HG02884 (cell line): ENCODE measurements around the gene CPAMD8.
"Not testable (repeated sequence)": the region's sequence is repeated elsewhere in the genome, so short reads cannot be mapped to it uniquely, and the experiment has no call there.

Experiments
- ATAC-seq: cut with Tn5 transposase; IDR thresholded peaks from one replicate; pipeline ENCODE4 v1.9.1; 2021; ENCODE audit warnings: mild to moderate bottlenecking, moderate library complexity; ENCODE audit not compliant: unreplicated experiment

CPAMD8 gene

DNA sequence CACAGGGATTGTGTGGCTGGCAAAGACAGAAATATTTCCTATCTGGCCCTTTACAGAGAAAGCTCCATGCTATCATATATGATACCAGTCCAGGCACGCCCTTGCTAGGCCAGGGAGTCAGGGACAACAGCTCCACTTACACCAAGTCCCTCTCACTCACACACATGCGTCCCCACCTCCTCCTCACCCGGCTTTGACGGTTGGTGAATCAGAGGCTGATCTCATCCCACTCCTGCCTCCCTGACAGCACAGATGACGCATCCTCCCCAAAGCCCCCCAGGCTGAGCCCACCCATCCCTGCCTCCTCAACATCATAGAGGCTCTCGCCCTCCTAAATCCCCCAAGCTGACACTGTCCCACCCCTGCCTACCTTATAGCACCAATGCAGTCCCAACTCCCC, 75.1 kb downstream of the CPAMD8 start:
- no peak for ATAC-seq

DNA sequence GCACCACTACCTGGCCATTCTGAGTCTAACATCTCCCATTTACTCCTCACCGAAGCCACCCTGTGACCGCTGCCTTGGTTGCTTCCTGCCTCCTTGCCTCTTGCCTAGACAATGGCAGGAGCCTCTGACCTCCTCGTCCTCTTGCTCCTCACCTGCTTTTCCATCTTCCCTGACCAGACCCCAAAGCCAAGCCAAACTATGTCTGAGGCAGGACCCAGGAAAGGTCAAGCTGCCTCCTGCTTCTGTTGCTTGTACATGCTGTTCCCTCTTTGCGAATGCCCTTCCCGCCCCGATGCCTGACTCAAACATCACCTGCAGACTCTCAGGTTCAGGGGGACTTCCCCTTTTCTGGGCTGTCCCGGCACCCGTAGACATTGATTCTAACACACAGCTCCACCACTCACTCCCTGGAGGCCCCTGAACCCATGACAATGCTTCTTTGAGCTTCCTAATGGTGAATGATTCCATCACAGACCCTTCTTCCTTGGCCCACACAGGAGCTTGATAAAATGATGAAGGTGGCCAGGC, 77.0 kb downstream of the CPAMD8 start:
- no peak for ATAC-seq

DNA sequence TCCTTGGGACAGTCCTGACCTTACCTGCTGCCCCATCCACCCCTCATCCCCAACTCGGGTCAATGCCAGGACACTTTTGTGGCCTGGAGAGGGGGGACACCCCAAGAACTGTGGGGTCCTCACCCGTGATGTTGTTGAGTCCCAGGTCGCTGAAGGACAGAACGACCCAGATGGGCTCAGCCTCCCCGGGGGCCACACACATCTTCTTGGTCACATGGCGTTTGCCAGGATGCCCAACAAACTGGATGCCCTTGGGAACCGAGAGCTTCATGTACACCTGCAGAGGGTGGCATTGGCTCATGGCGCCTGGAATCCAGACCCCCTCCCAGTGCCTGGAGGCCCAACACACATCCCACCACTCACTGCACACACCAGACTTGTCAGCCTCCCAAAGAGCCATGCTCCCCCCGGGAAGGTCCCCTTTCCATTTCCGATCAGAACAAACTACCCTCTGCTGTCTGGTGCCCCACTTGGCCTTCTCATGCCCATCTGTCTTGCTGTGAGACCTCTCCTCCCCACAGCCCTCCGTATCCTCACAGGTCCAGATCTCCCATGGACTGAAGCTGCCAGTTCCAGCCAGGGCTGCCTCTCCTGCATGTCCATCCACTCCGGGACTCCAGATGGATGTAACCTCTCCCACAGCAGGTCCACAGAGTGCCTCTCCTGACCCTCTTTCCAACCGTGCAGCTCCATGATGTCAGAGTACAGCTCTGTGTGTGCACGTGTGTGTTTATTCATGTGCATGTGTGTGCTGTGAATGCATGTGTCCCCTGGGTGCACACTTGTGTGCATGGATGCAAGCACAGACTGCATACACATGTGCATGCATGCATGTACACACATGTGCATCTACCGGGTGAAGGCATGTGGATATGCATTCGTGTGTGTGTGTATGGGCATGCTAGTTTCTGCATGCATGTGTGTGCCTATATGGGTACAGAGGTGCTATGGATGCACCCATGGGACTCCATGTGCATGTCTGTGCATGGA, 79.4 kb downstream of the CPAMD8 start:
- no peak for ATAC-seq

DNA sequence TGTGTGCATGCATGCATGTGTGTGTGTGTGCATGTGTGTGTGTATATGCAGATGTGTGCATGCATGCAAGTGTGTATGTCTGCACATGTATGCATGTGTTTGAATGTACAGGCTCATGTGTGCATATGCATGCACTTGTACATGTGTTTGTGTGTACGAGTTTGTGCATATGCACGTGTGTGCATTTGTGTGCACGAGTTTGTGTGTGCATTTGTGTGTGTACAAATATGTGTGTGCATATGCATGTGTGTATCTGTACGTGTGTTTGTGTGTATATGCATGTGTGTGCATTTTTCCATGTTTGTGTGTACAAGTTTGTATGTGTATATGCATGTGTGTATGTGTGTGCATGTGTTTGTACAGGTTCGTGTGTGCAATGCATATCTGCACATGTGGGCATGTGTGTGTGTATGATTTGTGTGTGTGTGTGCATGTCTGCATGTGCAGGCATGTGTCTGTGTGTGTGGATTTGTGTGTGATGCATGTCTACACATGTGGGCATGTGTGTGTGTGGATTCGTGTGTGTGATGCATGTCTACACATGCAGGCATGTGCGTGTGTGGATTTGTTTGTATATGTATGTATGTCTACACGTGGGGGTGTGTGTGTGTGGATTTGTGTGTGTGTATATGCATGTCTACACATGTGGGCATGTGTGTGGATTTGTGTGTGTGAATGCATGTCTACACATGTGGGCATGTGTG, 80.7 kb downstream of the CPAMD8 start:
- no peak for ATAC-seq

DNA sequence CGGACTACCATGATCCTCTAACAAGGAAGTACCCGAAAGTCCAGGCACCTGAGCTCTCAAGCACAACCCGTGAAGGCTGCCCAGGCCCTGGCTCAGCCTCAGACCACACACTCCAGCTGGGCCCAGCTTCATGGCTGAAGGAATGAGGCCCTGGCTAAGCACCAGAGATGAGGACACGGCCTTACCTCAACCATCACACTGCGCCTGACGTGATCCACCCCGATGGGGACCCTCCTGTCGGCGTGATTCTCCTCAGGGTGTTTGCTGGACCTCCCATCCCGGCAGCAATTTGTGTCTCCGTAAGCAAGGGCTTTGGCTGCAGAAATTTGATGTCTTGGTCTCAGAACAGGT, 81.3 kb downstream of the CPAMD8 start:
- no peak for ATAC-seq

DNA sequence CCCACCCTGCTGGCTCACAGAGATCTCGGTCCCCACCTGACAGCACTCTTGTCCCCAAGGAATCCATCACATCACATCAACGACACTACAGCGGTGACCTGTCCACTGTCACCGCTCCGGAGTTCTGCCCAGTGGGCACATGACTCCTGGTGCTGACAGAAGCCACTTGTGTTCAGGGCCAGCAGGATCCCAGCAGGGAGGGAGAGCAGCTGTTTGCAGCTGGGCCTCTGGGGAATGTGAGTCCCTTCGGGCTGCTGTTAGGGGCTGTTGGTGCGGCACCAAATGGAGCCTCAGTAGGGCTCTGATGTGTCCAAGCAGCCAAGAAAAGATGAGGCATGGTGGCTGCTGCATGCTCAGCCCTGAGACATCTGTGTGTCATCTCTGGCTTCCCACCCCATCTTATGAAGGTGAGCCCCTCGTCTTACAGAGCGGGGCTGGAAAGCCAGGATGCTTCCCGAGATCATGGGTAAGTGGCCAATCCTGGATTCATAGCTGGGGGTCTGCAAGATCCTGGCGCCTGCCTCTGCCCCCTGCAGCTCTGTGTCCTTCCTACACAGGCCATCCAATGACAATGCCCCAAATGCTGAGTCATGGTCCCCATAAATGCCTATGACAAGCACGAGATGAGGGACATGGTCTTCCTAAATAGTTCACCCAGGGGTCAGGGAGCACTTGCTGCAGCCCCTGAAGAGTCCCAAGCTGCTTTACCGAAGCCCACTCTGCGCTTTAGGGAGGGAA, 81.8 kb downstream of the CPAMD8 start:
- no peak for ATAC-seq

DNA sequence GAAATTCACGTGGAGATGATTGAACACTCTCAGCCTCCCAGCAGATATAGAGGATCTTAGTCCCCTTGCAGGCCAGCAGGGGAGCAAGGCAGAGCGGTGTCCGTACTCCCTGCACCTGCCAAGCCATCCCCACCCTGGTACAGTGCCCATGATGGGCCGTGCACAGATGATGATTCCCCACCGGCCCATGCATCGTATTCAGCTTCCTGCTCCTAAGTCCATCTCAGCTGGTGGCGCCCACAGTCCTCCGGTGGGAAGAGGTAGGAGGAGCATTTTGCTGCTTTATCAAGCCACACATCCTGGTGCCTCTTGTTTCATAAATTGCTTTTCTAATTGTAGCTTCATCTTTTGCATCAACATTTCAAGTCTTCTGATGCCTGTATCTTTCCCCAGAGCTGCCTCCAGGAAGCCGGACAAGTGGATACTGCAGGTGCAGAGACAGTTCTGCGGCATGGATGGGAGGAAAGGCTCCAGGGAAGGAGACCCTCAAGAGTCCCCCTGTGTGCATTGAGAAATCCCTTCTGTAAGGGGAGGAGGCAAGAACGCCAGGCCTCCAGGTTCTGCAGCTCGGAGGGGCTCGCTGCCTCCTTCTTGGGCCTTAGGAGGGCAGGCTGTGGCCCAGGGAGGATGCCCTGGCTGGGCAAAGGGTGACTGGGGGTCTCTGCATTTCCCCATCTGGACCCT, 82.5 kb downstream of the CPAMD8 start:
- ATAC-seq: no peak

DNA sequence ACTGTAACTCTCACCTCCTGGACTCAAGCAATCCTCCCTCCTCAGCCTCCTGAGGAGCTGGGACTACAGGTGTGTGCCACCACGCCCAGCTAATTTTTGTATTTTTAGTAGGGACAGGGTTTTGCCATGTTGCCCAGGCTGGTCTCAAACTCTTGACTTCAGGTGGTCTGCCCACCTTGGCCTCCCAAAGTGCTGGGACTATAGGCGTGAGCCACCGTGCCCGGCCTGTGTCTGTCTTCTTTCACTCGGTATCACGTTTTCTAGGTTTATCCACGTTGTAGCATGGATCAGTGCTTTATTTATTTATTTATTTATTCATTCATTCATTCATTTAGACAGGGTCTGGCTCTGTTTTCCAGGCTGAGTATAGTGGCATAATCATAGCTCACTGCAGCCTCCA, 83.5 kb downstream of the CPAMD8 start:
- ATAC-seq: not testable (repeated sequence)

DNA sequence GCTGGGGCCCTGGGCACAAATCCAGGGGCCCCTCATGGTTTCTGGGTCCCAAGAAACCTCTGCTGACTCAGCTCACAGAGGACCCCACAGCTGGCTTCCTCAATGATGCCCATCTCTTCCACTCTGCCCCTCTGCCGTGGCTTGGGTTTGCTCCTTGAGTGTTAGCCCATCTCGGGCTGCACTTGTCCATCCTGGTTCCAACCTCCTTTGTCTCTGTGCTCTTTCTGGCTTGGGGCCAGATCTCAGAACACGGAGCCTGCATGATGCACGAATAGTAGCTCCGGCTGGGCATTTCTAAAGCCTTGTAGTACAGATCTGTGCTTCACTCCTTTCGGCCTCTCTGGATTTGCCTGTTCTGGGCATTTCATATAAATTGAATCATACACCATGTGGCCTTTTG, 84.0 kb downstream of the CPAMD8 start:
- no peak for ATAC-seq

DNA sequence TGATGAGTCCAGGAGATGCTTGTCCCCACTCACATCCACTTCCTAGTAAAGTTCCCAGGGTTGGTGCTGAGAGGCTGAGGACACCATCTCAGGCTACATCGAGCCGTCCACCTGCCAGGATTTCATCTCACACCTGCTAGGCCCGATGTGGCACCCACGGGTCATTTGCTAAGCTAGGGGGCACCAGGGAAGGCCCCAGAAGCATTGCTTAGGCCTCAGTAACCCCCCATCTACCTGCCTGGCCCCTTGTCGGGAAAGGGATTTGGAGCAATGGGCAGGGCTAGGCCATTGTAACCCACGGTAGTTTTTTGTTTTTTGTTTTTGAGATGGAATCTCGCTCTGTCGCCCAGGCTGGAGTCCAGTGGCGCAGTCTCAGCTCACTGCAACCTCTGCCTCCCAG, 86.0 kb downstream of the CPAMD8 start:
- no peak for ATAC-seq

DNA sequence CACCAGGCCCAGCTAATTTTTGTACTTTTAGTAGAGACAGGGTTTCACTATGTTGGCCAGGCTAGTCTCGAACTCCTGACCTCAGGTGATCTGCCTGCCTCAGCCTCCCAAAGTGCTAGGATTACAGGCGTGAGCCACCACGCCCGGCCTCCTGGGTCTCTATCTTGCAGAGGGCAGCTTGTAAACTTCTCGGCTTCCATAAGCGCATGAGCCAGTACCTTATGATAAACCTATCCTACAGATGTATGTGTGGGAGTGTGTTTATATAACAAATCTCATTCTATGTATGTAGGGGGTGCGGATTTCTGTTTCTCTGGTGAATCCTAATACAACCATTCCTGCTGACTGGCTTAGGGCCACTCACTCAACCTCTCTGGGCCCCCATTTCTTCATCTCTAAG, 86.5 kb downstream of the CPAMD8 start:
- ATAC-seq: not testable (repeated sequence)

DNA sequence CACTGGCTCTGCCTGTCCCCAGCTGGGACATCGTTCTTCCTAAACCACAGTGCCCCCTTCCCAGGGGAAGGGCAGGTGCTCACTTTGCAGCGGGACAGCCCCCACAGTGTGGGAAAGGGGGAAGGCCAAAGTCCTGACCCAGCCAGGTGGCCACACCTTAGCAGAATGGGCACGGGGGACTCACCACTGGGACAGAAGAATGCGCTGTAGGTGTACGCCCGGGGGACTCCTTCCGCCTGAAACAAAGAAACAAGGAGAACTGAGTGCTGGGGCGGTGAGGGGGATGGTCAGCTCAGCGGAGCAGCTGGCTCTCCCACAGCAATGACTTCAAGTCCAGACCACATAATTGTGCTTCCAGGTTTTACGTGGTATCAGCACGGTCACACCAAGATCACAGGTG, 88.4 kb downstream of the CPAMD8 start:
- ATAC-seq: no peak

DNA sequence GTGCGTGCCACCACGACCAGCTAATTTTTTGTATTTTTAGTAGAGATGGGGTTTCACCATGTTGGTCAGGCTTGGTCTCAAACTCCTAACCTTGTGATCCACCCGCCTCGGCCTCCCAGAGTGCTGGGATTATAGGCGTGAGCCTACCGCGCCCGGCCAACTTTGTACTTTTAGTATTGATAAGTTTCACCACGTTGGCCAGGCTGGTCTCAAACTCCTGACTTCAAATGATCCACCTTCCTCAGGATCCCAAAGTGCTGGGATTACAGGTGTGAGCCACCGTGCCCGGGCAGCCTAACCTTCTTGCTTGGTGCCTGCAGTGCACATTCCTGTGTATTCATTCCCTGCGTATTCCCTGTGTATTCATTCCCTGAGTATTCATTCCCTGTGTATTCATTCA, 88.8 kb downstream of the CPAMD8 start:
- ATAC-seq: not testable (repeated sequence)

DNA sequence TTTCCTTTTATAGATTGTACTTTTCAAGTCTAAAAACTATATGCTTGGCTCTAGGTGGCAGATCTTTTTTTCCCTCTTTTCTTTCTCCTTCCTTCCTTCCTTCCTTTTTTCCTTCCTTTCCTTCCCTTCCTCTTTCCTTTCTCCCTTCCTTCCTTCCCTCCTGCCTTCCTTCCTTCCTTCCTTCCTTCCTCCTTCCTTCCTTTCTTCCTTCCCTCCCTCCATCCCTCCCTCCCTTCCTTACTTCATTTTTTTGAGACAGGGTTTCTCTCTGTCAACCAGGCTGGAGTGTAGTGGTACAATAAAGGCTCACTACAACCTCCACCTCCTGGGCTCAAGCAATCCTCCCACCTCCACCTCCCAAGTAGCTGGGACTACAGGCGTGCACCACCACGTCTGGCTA, 89.7 kb downstream of the CPAMD8 start:
- ATAC-seq: no peak

DNA sequence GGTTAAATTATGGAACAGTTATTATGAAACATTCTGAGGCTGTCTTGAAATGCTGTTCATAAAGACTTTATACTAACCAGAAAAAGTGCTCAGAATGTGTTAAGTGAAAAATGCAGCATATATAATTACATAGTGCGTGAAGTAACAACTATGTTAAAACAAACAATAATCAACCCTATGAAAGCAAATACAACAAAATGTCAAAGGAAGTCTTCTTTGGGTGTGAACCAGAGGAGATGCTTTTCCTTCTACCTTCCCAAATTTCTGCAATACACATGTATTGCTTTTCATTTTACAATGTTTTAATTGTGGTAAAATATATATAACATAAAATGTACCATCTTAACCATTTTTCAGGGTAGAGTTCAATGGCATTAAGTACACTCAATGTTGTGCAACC, 92.1 kb downstream of the CPAMD8 start:
- ATAC-seq: no peak

DNA sequence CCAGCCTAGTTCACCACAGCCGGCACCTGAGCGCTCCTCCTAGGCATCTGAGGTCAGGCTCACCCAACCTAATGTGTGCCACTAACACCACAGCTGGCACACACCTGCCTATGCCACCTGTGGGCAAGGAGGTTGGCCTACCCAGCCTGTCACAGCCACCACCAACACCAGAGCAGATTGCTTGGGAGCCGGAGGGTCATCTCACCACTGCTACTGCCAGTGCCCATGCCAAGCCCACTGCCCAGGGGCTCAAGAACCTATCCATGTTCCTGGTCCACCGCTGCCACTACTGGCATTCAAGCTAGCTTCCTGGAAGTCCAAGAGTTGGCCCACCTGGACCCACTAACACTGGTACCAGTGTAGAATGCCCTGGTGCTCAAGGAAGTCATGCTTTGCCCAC, 95.3 kb downstream of the CPAMD8 start:
- ATAC-seq: no peak

DNA sequence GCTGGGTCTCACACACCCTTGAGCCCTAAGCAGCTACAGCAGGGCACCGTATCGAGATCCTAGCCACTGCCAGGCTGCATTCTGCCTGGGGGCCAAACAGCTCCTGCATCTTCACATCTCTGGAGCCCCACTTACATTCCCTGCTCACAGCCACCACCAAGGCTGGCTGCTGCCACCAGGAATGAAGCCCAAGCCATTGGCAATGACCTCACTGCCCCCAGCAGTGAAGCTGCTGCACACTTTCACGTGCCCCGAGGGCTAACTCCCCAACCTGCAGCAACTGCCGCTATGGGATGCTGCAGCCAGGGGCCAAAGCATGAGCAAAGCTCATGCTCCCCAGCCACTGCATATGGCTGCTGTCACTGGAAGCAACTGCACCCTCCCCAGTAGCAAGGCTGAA, 95.9 kb downstream of the CPAMD8 start:
- ATAC-seq: no peak

DNA sequence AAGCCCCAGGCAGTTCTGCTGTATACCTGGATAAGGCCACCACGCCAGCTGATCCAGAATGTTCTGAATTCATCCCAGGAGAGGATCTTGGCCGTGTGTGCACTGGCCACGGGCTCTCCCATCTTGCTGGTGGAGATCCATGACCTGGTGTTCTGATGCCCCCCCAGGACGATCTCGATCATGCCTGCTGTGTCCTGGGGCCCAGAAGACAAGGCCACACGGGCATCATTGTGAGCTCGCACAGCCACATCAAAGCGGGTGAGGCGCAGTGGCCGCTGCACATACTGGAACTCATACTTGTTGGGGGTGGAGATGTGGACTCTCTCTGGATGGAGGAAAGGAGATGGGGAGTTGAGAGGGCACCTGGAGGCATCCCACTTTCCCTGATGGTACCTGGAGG, 97.7 kb downstream of the CPAMD8 start:
- no peak for ATAC-seq

DNA sequence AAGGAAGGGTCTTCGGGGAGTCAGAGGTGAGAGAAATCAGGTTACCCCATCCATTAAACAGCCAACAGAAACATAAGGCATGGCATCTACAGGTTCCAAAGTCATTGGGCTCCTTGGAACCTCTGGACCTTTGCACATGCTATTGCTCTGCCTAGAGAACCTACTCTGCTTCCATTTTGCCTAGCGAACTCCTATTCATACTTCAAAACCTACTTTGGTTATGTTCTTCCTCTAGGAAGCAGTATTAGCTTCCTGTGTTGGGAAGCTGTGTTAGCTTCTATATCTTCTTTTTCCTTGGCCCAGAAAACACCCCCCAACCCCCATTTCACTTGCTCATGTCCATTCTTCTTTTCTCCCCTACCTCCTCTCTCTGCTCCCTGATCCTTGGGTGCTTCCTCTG, 98.3 kb downstream of the CPAMD8 start:
- ATAC-seq: no peak

DNA sequence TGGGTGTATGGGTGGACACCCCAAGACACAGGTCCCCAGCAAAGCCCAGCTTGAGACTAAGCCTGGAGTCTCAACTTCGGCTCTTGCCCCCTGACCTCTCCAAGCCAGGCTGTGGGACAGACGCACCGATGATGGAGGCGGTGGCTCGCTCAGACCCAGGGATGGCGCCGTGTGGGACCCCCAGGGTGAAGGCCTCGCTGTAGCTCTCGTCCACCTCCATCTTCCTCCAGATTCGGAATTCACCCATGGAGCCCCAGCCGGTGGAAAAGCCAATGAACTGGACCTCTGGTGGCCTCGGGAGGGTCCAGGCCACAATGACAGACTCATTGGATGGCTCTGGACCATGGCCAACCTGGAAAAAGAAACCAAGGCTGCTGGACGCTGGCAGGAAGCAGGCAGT, 98.7 kb downstream of the CPAMD8 start:
- no peak for ATAC-seq

DNA sequence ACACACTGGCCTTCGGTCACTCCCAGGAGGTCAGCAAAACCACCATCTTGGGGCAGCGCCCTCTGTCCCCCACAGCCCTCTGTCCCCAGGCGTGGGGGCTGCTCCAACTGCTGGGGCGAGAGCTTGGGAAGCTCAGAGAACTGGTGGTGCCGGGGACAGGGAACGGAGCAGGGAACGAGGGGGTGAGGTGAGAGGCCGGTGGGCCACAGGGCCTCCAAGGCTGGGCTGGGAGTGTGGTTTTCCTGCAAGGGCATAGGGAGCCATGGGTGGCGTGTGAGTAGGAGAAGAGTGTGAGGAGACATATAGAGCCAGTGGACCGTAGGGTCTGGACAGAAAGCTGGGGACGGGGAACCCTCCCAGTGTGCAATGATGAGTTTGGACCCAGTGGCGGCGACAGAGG, 103.7 kb downstream of the CPAMD8 start:
- no peak for ATAC-seq
